SK-N-SH treated with all-trans-retinoic acid at 6 μM for 48 hours (cell line): ENCODE data around the gene PRRG4.

ENCODE experiments used
- ARNTL ChIP-seq: fragments of 450-650 bp; formaldehyde crosslinking; IDR thresholded peaks from 2 replicates; pipeline ENCODE4 v1.5.0; 2020; ENCODE audit warnings: low read depth, mild to moderate bottlenecking, moderate library complexity, borderline replicate concordance
- ISL1 ChIP-seq: fragments of 250-450 bp; sonication (Bioruptor Pico); IDR thresholded peaks from 2 replicates; pipeline ENCODE4 v2.1.2; 2022; ENCODE audit warnings: mild to moderate bottlenecking, moderate library complexity
- PATZ1 ChIP-seq: fragments of 250-450 bp; sonication (Bioruptor Pico); IDR thresholded peaks from 2 replicates; pipeline ENCODE4 v1.8.0; 2020; ENCODE audit warnings: mild to moderate bottlenecking, moderate library complexity, borderline replicate concordance

DNA sequence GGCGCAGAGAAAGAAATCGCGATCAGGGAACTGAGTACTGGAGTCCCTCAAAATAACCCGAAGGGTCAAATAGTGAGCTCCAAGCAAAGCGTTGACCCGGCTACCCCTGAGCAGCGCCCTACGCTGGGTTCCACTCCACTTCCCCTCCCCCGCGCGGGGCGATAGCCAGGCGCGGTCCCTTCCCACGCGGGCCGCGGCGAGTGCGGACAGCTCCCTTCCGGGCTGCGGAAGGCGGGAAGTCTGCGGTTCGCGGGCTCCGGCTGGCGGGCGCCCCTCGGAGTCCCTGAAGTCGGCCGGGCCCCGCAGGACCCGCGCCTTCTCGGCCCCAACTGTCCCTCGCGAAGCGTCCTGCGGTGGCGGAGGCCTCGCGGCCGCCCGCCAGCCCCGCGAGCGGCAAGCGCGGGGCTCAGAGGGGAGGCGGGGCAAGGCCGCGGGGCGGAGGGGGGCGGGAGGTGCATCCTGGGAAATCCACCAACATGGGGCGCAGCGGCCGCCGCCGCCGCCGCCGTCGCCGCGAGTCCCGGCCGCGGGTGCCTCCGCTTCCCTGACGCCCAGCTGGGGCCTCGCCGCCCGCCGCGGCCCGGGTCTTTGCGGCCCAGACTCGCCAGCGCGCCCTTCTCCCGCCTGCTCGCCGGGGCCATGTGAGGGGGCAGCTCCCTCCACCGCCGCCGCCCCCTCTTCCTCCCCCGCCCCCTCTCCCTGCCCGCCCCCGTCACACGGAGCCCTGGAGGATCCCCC, 62.8 kb downstream of the PRRG4 start, which contains the start of gene QSER1:
- no peak for TF ChIP-seq ISL1 (CRISPR knock-in tag)
- TF ChIP-seq ARNTL (CRISPR knock-in tag), result no peak
- TF ChIP-seq PATZ1 (CRISPR knock-in tag), result no peak
